HG02970 (cell line): Measurements from ENCODE around the gene RASGRF1.
"Not testable (repeated sequence)": the region's sequence is repeated elsewhere in the genome, so short reads cannot be mapped to it uniquely, and the experiment has no call there.

Experiments
- ATAC-seq: cut with Tn5 transposase; IDR thresholded peaks from one replicate; pipeline ENCODE4 v1.9.1; 2021; ENCODE audit warnings: mild to moderate bottlenecking, moderate library complexity, moderate number of reproducible peaks; ENCODE audit not compliant: unreplicated experiment, low FRiP score

Gene RASGRF1

DNA sequence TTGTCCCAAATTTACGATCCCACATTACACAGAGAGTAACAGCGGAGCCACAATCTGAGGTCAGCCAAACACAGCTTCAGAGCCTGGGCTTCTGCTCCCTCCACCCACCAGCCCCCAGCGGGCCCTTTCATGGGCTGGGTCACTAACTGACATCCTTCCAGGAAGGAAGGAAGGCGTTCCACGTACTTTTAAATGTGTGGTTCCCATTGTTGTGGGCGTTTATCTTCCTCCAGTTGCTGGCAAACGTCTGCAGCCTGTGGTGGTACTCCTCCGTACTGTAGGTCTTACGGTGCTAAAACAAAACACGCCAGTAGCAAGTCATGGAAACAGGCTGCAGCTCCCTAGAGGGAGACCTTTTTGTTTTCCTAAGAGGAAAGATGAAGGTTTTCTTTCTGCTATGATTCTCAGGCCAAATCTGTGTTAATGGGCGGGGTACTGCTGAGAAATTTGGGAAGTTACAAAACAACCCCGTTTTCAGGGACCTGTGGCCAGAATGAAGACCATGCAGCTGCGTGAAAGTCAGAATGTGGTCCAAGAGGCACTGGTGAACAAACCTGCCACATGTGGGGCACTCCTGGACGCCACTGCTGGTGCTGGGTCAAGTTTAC, 153.3 kb downstream of the RASGRF1 start:
- no peak for ATAC-seq

DNA sequence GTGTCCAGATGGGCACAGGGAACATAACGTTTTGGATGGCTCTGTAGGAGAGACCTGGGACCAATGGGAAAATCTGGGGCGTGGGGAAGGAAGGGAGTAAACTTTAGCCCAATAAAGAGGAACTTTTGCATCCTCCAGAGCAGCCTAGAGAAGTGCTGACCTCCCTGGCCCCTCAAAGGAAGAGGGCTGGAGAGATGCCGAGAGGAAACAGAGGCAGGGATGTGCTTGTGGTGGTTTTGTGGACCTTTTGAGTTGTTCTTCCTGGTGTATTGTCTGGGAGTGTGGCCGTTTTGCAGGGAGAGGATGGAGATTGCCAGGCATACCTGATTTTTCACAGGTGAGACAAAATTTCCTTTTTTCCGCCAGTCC, 155.9 kb downstream of the RASGRF1 start:
- ATAC-seq: no peak

- ATAC-seq: no peak
These were observed 156.5 kb downstream of the RASGRF1 start for GRCh38 chr15:78933823-78934654.

DNA sequence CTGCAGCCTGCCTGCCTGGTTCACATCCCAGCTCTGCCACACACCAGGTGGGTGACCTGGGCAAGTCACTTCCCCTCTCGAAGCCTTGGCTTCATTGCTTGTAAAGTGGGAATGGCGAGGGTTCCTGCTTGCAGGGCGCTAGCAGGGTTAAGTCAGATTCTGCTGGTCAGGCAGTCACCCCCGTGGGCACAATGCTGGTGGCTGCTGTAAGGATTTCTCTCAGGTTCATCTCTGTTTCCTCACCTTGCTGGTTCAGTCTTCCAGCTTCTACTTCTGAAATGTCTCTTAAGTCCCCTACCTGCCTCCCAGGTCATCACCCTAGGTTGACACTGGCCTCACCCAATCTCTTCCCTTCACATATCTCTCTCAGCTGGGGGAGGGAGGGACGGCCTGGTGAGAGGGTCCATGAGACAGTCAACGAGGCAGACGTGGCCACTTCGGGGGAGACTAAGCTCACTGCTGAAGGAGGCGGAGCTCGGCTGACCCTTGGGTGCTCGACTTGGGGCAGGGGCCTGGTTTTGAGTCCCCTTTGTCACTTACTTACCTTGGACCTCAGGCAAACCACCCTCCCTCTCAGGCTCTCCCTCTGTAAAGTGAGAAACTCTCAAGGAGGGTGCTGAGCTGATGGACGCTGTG, 157.3 kb downstream of the RASGRF1 start:
- ATAC-seq: no peak

DNA sequence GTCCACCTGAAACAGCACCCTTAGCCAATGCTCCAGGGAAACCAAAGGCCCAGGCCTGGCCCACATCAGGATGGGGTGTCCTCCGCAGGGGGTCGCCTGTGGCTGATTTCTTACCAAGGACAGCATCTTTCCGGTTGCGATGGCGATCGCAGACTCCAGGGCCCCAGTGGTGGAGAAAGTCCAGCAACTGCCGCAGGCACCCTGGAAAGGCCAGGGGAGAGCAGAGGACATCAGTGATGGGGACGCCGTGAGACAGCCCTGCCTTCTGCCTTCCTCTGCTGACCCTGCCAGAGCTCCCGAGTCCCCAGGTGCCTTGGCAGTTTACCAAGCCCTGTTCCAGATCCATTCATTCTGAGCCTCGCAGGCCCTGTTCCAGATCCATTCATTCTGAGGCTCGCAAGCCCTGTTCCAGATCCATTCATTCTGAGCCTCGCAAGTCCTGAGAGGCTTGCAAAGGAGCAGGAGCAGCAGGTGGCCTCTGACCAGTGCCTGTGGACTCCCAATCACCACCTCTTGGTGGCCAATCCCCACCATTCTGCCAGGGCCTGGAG, 158.2 kb downstream of the RASGRF1 start:
- ATAC-seq: no peak

DNA sequence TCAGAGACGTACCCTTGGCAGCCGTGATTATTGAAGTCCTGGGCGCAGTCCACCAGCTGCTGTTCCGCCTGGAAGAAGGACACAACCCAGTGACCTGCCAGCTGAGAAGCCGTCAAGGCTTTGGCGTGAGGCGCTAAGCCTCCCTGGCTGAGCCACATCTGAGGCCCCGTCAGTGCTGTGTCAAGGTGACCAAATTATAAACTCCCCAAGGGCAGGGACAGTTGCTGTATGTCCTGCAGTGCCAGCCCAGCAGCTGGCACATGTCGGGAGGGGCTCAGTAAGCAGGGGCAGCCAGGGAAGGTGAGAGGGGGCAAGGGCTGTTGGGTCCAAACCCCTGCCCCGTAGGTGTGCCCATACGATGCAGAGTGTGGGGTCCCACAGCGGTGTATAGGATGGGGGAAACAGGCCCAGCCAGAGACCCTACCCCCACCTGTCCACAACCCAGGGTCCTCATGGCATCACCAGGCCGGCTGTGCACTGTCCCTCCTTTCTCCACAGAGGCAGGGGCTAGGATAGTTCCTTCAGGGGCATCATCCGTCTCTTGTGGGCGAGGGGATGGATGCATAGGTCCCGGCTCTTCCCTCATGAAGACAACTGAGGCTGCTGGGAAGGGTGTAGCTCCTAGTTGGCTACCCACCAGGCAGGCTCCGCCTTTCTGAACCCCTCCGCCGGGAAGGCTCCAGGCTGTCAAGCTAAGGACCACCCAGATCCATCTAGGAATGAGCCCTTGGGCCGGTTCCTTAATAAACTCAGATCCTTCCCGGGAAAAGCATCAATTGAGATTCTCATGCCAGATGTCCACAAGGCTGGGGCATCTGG, 158.9 kb downstream of the RASGRF1 start:
- ATAC-seq: no peak

GRCh38 chr15:78930577-78931388, 159.8 kb downstream of the RASGRF1 start:
- ATAC-seq: no peak

DNA sequence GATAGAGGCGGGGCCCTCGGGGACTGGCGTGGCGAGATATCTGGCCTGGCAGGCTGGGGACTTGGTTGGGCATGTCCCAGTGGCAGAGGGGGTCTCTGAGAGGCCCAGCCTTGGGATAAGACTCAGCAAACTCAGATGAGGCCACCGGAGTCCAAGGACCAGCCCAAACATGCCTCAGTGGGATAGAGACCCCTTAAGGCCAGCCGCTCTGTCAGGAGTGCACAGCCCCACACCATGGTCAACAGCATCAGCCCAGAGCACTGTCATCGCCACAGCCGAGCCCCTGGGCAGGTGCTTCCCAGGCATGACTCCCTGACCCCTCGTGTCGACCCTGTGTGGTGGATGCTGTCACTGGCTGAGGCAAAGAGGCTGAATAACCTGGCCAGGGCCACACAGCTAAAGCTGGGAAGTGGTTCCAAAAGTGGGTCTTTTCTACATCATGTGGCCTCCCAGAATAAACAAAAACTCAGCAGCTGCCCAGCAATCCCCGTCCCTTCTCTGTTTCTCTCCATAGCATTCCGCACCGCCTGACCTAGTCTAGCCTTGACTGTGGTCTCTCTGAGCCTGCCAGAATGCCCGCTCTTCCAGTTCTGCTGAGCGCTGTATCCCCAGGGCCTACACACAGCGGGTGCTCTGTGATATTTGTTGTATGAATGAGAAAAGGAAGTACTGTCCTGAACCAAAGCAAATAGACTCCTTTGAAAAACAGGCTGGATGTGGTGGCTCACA, 160.9 kb downstream of the RASGRF1 start:
- ATAC-seq: no peak

- no peak for ATAC-seq
These were observed 161.9 kb downstream of the RASGRF1 start for GRCh38 chr15:78928616-78929093.

DNA sequence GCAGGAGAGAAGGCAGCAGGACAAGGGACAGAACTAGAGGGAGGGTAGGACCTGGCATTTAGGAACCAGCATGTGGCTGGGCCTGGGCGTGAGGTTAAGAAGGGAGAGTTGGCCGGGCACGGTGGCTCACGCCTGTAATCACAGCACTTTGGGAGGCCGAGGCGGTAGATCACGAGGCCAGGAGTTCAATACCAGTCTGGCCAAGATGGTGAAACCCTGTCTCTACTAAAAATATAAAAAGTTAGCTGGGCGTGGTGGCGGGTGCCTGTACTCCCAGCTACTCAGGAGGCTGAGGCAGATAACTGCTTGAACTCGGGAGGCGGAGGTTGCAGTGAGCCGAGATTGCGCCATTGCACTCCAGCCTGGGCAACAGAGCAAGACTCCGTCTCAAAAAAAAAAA, 162.4 kb downstream of the RASGRF1 start:
- ATAC-seq: not testable (repeated sequence)

GRCh38 chr15:78927077-78927790, 163.3 kb downstream of the RASGRF1 start:
- ATAC-seq: no peak

DNA sequence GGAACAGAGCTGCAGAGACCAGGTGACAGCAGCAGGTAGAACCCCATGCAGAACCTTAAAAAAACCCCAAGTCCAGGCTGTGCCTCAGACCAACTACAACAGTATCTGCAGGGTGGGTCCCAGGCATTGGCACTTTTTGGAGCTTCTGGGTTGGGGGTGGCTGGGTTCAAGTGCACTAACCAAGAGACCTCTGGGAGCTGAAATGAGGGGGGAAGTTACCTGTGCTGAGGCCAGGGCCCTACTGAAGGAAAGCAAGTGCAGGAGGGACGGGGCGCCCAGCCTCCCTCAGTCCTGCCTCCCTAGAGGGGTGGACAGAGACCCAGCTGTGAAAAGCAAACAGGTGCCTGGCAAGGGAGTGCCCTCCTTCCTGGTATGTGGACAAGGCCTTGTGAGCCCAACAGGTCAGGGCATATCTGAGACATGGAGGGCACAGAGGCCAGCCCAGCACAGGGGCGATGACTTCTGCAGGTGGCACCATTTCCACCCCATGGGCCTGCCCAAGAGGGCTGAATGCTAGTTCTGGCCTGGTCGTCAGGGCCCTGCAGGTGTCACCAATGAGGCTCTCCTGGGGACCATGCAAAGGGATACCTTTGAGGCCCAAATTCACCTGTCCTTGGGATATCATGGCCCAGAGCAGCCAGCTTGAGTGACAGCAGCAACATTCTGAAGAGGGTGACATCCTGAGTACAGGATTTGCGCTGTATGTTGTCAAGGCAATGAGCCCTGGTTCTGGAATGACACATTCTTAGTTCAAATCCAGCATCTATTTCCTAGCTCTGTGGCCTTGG, 164.4 kb downstream of the RASGRF1 start:
- ATAC-seq: no peak

DNA sequence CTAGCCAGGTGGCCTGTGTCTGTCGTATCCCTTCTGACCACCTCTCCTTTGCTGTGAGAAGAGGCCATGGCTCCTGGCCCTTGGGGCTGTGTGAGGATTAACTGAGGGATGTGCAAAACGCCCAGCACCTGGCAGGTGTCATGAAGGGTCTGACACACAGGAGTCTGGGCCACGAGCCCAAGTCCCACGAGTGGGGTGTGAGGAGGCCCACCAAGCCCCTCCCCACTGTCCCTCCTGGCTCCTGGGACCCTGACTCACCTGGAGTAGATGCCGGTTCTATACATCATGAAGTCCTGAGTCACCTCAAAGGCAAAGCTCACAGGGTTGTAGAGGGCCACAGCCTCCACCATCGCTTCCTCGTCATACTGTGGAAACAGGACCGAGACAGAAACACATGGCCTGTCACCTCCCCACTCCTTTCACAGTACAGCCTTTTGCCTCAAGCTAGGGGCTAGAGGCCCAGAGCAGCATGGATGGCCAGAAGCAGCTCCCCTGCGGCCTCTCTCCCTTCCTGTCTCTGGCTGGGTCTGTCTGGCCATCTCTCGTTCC, 165.4 kb downstream of the RASGRF1 start:
- no peak for ATAC-seq

DNA sequence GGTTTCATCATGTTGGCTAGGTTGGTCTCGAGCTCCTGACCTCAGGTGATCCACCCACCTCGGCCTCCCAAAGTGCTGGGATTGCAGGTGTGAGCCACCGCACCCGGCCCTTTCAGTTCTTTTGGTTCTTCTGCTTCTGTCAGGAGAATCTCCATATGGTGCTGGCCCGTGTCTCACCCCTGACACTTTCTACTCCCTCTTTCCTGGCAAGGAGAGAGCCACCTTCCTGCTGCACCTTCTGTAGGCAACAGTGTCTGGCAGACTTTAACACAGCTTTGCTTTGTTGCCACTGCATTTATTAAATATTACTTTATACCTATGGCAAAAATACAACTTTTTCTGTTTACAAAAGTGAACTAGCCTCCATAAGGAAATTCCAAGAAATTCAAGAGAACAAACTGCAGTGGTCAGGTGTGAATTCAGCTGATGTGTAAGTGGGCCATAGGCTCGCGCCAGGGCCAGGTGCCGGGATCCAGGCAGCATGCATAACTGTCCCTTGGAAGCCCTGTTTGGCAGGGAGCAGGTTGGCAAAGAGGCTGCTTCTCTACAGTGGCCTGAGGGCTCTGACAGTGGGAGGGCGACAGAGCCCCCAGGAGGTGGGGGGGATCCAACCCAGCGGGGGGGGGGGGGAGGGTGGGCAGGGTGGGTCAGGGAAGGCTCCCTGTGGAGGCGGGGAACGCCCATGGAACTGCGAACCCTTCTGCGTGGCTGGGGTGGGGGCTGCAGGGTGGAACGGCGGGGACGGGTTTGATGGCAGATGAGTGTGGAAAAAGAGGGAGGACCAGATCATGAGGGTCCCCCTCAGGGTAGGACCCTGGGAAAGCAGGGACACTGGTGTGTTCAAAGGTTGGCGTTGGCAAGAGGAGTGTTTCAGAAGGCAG, 166.9 kb downstream of the RASGRF1 start:
- no peak for ATAC-seq

GRCh38 chr15:78923015-78923414, 167.6 kb downstream of the RASGRF1 start:
- ATAC-seq: no peak

DNA sequence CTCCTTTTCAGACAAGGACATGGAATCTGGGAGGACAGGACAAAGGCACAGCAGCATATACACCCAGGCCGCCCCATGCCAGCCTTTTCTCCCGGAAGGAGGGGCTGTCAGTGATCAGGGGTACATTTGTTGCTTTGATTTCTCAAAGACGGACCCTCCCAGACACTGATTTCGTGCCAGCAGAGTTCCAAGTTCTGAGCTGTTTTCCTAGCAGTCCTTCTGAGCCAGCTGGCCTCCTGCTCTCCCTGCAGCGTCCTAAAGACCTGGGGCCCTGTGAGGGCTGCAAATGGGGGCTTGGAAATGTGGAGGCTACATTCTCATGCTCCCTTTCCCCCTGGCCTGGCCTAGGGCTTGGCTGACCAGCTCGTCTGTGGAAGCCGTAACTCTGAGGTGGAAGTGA, 168.1 kb downstream of the RASGRF1 start:
- no peak for ATAC-seq
